ENCODE results near the gene METAP2. TPM values are rescaled to one million over a fixed set of nuclear protein-coding genes. Genes with fewer than 3 reads are reported as not detected.

Gene METAP2
- total RNA-seq, 1 donor from 2014 or later: 55.8 TPM

DNA sequence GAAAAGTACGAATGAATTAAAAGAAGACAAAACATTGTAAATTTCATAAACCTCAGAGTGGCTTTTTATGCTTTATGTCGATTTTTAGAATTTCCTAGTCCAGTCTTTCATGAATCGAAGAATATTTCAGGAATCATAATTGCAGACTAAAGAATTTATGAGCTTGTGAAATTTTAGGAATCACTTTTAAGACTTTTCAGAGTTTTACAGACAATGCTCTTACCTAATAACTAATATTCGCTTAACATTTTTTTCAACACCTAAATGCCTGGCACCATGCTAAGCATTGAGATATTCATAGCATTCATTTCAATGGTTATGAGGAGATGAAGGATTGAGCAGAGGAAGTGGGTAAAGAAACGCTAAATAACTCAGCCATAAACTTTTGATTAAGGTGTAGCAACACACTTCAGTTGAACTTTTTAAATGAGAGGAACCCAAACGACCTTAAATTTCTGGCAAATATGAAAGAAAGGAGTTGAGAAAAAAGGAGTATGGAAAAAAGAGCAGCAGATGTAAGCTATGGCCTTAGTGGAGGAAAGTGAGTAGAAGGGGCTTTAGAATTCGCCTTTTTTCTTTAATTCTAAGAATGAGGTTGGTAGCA is 78.1 kb downstream of the METAP2 start:
- Histone ChIP-seq H3K4me3 (ENCODE audit: low read length in 3 of 3) (no peak overlapping the region), H3K27ac (ENCODE audit: low read depth, low read length) (no peak overlapping the region), H3K9me3 (ENCODE audit: control insufficient read depth in 3 of 3, low read length in 3 of 3) (peaks cover 0 to 5% (median 0%) of the 10 kb centered on the region in 3 donors), H3K4me1 (ENCODE audit: control insufficient read depth in 3 of 3, insufficient read depth in 3 of 3, low read length in 3 of 3) (peaks cover 0 to 8% (median 4%) of the 10 kb centered on the region in 3 donors), H3K27me3 (ENCODE audit: control insufficient read depth in 3 of 3, insufficient read depth in 3 of 3, low read length in 3 of 3) (peaks cover 6 to 19% (median 14%) of the 10 kb centered on the region in 3 donors), H3K36me3 (ENCODE audit: control insufficient read depth in 3 of 3, insufficient read depth in 3 of 3, low read length in 3 of 3) (no peaks in the 10 kb centered on the region), H3K9ac (ENCODE audit: low read depth in 1 of 3, low read length in 3 of 3) (no peak overlapping the region)

DNA sequence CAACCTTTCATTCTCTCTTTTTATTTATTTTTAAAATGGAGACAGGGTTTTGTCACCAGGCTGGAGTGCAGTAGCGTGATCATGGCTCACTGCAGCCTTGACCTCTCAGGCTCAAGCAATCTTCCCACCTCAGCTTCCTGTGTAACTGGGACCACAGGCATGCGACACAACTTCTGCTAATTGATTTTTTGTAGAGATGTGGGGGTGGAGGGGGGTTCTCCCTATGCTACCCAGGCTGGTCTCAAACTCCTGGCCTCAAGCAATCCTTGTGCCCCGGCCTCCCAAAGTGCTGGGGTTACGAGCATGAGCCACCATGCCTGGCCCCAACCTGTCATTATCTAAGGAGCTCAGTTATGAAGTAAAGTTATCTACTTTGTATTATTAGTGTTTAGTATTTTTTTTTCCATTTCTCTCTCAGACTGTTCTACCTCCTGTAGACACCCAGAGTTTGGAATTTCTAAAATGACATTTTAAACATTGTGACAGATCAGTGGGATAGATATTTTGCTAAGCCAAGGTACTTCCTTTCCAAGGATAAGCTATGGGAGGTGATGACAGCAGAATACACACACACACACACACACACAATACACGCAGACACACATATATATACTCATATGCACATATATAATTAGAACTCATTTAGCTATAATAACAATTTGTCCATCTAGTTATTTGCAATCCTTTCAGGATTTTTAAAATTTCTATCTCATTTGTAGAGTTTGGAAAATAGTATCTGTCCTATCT is 79.4 kb downstream of the METAP2 start:
- no peak overlapping the region for H3K9ac ChIP-seq (ENCODE audit: low read depth in 1 of 3, low read length in 3 of 3)
- no peak overlapping the region for H3K4me3 ChIP-seq (ENCODE audit: low read length in 3 of 3)
- H3K27ac ChIP-seq (ENCODE audit: low read depth, low read length): no peak overlapping the region
- H3K27me3 ChIP-seq (ENCODE audit: control insufficient read depth in 3 of 3, insufficient read depth in 3 of 3, low read length in 3 of 3): peaks cover 2 to 9% (median 8%) of the 10 kb centered on the region in 3 donors
- peaks cover 0 to 5% (median 0%) of the 10 kb centered on the region in 3 donors for H3K9me3 ChIP-seq (ENCODE audit: control insufficient read depth in 3 of 3, low read length in 3 of 3)
- H3K36me3 ChIP-seq (ENCODE audit: control insufficient read depth in 3 of 3, insufficient read depth in 3 of 3, low read length in 3 of 3): no peaks in the 10 kb centered on the region
- peaks cover 0 to 2% (median 0%) of the 10 kb centered on the region in 3 donors for H3K4me1 ChIP-seq (ENCODE audit: control insufficient read depth in 3 of 3, insufficient read depth in 3 of 3, low read length in 3 of 3)

DNA sequence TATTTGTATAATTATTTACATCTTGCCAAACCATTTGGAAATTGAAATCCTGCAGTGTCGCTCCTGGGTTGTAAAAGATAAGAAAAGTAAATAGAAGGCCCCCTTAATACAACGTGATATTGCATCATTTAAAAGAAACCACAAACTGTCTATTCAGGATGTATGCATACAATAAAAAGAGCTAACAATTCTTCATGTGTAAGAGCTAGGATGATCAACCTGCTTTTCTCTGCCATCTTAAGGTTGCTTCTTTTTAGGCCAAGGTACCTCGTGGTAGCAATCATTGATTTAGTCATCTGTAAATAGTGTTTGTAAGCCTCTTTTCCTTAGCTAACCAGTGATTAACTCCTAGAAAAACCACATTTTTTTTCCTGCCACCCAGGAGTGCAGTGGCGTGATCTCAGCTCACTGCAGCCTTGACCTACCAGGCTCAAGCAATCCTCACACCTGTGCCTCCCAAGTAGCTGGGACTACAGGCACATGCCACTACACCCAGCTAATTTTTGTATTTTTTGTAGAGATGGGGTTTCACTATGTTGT is 80.7 kb downstream of the METAP2 start:
- Histone ChIP-seq H3K4me1 (ENCODE audit: control insufficient read depth in 3 of 3, insufficient read depth in 3 of 3, low read length in 3 of 3) (no peaks in the 10 kb centered on the region), H3K27ac (ENCODE audit: low read depth, low read length) (no peak overlapping the region), H3K27me3 (ENCODE audit: control insufficient read depth in 3 of 3, insufficient read depth in 3 of 3, low read length in 3 of 3) (peaks cover 0 to under 1% (median 0%) of the 10 kb centered on the region in 3 donors), H3K9ac (ENCODE audit: low read depth in 1 of 3, low read length in 3 of 3) (no peak overlapping the region), H3K36me3 (ENCODE audit: control insufficient read depth in 3 of 3, insufficient read depth in 3 of 3, low read length in 3 of 3) (no peaks in the 10 kb centered on the region), H3K4me3 (ENCODE audit: low read length in 3 of 3) (no peak overlapping the region), H3K9me3 (ENCODE audit: control insufficient read depth in 3 of 3, low read length in 3 of 3) (no peaks in the 10 kb centered on the region)

DNA sequence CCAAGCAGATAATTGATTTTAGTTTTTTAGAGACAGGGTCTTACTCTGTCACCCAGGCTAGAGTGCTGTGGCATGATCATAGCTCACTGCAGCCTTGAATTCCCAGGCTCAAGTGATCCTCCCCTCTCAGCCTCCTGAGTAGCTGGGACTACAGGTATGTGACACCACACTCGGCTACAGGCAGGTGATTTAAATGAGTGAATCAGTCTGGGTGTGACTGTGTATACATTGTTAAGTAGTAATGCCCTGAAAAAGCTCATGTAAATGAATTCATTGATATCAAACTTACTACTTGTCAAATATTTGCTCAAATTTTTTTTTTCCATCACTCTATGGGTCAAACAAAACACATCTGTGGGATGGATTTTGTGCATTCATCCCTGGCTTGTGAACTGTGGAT is 83.7 kb downstream of the METAP2 start:
- H3K36me3 ChIP-seq (ENCODE audit: control insufficient read depth in 3 of 3, insufficient read depth in 3 of 3, low read length in 3 of 3): no peaks in the 10 kb centered on the region
- H3K4me3 ChIP-seq (ENCODE audit: low read length in 3 of 3): no peak overlapping the region
- no peaks in the 10 kb centered on the region for H3K4me1 ChIP-seq (ENCODE audit: control insufficient read depth in 3 of 3, insufficient read depth in 3 of 3, low read length in 3 of 3)
- no peak overlapping the region for H3K9ac ChIP-seq (ENCODE audit: low read depth in 1 of 3, low read length in 3 of 3)
- no peaks in the 10 kb centered on the region for H3K9me3 ChIP-seq (ENCODE audit: control insufficient read depth in 3 of 3, low read length in 3 of 3)
- no peak overlapping the region for H3K27ac ChIP-seq (ENCODE audit: low read depth, low read length)
- H3K27me3 ChIP-seq (ENCODE audit: control insufficient read depth in 3 of 3, insufficient read depth in 3 of 3, low read length in 3 of 3): no peaks in the 10 kb centered on the region

Small RNAs within 50 kb of the gene (small RNA-seq; reads per million reads assigned to genes)
- gene RNU6-735P: not detected

Other genes with a start within 250 kb of the METAP2 start
- 1.0 TPM for gene USP44, start 77.3 kb downstream of the METAP2 start, total RNA-seq

Data from skeletal muscle tissue (tissue), 5 donors.